A673 (cell line): ENCODE data around the gene GGN. TPM values are rescaled to one million over a fixed set of nuclear protein-coding genes. Genes with fewer than 3 reads are reported as not detected.
"Not testable (repeated sequence)": the region's sequence is repeated elsewhere in the genome, so short reads cannot be mapped to it uniquely, and the experiment has no call there.

Source experiments
- BruUV-seq: library from RNA; stranded (reverse); fragments of 400-500 nt; replicated peaks from 2 replicates; lab custom pipeline; 2021; lab: Mats Ljungman, UMichigan
- CTCF ChIA-PET: fragments of 300-600 bp; sonication (Branson Sonifier 250); formaldehyde crosslinking; loops from one replicate; lab custom pipeline; 2022; ENCODE audit warnings: antibody characterized with exemption; lab: Charles Lee
- POLR2A ChIA-PET: fragments of 300-600 bp; sonication (Branson Sonifier 250); formaldehyde crosslinking; loops from one replicate; lab custom pipeline; 2022; ENCODE audit warnings: antibody characterized with exemption; ENCODE audit not compliant: low non-redundant PET; lab: Charles Lee
- DNase-seq: peaks from one replicate; pipeline ENCODE4 v3.0.0-alpha.2; 2015; ENCODE audit warnings: low spot score
- H3K27ac ChIP-seq: fragments of 200-600 bp; sonication (generic); 2 replicates; pipeline ENCODE4 v1.5.1; 2016; ENCODE audit warnings: mixed run types, low read depth, mild to moderate bottlenecking, mixed read lengths, antibody characterized with exemption, low read length; ENCODE audit not compliant: poor library complexity, severe bottlenecking
- H3K27me3 ChIP-seq: fragments of 200-600 bp; sonication (generic); replicated peaks from 2 replicates; pipeline ENCODE4 v1.6.1; 2017; ENCODE audit warnings: mixed run types, low read depth, mild to moderate bottlenecking, mixed read lengths, antibody characterized with exemption, low read length; ENCODE audit not compliant: insufficient read depth, poor library complexity
- H3K36me3 ChIP-seq: fragments of 200-600 bp; sonication (generic); 2 replicates; pipeline ENCODE4 v1.6.1; 2016; ENCODE audit warnings: mixed run types, mild to moderate bottlenecking, mixed read lengths, antibody characterized with exemption, low read length; ENCODE audit not compliant: insufficient read depth, poor library complexity, severe bottlenecking
- H3K4me1 ChIP-seq: fragments of 200-600 bp; sonication (generic); 2 replicates; pipeline ENCODE4 v1.6.1; 2017; ENCODE audit warnings: mixed run types, mild to moderate bottlenecking, mixed read lengths, antibody characterized with exemption, low read length; ENCODE audit not compliant: insufficient read depth, poor library complexity, severe bottlenecking
- H3K4me3 ChIP-seq: fragments of 200-600 bp; sonication (generic); 2 replicates; pipeline ENCODE4 v1.5.1; 2016; ENCODE audit warnings: low read depth, mixed run types, mild to moderate bottlenecking, mixed read lengths, low read length; ENCODE audit not compliant: poor library complexity, severe bottlenecking
- H3K9me3 ChIP-seq: fragments of 200-600 bp; sonication (generic); 2 replicates; pipeline ENCODE4 v1.6.1; 2016; ENCODE audit warnings: mixed run types, low read depth, mild to moderate bottlenecking, mixed read lengths, antibody characterized with exemption, low read length; ENCODE audit not compliant: poor library complexity, severe bottlenecking
- EZH2 ChIP-seq: fragments of 200-600 bp; sonication (generic); IDR thresholded peaks from 2 replicates; pipeline ENCODE4 v1.6.1; 2017; ENCODE audit warnings: borderline replicate concordance, low read depth, mild to moderate bottlenecking, mixed read lengths, antibody characterized with exemption, low read length; ENCODE audit not compliant: poor library complexity, severe bottlenecking
- intact Hi-C: fragments of 100-400 bp; cut with micrococcal nuclease; formaldehyde crosslinking; loops from one replicate; pipeline ENCODE4 v1.10.0; 2022; ENCODE audit not compliant: unreplicated experiment
- total RNA-seq: library from RNA; stranded (reverse); gene quantifications from 2 replicates; pipeline ENCODE4 v1.2.3, GENCODE V29; 2021
- TF ChIP-seq, protein P1 (sequence below): fragments of 300-800, 200-600 bp; sonication (generic); conservative IDR thresholded peaks from 2 replicates; pipeline ENCODE4 v1.5.1; 2017; ENCODE audit warnings: low read depth, mild to moderate bottlenecking, antibody characterized with exemption, low read length, moderate library complexity, mixed read lengths

GGN gene
- total RNA-seq, 1 experiment from 2014 or later: 1.3 TPM

DNA sequence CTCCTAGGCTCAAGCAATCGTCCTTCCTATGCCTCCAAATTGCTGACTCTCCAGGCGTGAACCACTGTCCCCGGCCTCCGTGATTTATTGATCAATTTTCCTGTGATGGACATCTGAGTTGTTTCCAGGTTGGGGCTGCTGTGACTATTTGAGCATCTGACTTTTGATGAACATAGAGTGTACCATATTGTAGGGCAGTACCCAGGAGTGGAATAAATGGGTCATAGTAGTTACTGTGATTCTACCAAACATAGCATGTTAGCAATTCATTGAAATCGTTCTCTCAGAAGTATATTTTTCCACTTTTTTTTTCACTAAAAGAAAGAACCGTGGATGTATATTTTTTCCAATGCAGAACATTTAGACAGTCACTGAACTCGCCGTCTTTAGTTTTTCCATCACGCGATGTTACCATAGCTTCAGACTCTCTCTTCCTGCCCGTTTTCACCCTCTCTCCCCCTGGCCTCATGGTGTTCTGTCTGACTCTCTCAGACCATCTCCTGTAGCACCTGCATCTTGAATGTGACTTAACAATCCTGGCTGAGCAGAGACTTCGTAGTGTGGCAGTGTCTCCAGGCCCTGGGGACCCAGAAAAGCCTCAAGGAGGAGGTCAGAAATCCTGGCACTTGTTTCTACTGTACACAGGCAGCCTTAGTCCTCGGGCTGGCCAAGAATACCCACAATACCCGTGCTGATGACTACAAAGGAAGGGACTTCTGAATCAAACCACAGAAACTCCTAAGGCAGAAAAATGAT is 41.4 kb upstream of the GGN start:
- Histone ChIP-seq H3K4me1 (no peaks in the 10 kb centered on the region), H3K27me3 (peaks cover 11% of the 10 kb centered on the region), H3K36me3 (no peaks in the 10 kb centered on the region), H3K27ac (no peak overlapping the region), H3K9me3 (no peaks in the 10 kb centered on the region), H3K4me3 (no peak overlapping the region)
- ChIA-PET POLR2A (no interaction called here), CTCF (no interaction called here)
- intact Hi-C loops: no loop called here
- no peak for DNase-seq
- BruUV-seq: no TSS peak
- TF ChIP-seq, protein P1, sequence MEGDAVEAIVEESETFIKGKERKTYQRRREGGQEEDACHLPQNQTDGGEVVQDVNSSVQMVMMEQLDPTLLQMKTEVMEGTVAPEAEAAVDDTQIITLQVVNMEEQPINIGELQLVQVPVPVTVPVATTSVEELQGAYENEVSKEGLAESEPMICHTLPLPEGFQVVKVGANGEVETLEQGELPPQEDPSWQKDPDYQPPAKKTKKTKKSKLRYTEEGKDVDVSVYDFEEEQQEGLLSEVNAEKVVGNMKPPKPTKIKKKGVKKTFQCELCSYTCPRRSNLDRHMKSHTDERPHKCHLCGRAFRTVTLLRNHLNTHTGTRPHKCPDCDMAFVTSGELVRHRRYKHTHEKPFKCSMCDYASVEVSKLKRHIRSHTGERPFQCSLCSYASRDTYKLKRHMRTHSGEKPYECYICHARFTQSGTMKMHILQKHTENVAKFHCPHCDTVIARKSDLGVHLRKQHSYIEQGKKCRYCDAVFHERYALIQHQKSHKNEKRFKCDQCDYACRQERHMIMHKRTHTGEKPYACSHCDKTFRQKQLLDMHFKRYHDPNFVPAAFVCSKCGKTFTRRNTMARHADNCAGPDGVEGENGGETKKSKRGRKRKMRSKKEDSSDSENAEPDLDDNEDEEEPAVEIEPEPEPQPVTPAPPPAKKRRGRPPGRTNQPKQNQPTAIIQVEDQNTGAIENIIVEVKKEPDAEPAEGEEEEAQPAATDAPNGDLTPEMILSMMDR: no peak
- no peak for TF ChIP-seq EZH2

DNA sequence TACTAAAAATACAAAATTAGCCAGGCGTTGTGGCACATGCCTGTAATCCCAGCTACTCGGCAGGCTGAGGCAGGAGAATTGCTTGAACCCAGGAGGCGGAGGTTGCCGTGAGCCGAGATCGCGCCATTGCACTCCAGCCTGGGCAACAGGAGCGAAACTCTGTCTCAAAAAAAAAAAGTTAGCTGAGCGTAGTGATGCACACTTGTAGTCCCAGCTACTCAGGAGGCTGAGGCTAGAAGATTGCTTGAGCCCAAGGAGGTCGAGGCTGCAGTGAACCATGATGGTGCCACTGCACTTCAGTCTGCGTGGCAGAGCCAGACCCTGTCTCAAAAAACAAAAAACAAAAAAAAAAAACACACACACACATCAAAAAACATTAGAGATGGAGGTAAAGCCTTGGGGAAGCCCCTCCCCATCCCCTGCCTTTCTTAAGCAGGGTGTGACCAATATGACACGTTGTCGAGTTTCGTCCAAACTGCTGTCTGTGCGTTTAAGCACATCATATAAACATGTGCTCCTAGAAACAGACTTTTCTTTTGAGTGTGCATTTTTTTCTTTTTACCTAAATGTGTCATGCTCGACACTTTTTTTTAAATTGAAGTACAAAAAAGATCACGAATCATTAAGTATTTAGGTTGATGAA is 39.3 kb upstream of the GGN start:
- H3K36me3 ChIP-seq, H3K9me3 ChIP-seq, DNase-seq, H3K4me1 ChIP-seq, H3K27ac ChIP-seq, H3K4me3 ChIP-seq, BruUV-seq, intact Hi-C loops, CTCF ChIA-PET, POLR2A ChIA-PET: not testable (repeated sequence)
- peaks cover 11% of the 10 kb centered on the region for H3K27me3 ChIP-seq

DNA sequence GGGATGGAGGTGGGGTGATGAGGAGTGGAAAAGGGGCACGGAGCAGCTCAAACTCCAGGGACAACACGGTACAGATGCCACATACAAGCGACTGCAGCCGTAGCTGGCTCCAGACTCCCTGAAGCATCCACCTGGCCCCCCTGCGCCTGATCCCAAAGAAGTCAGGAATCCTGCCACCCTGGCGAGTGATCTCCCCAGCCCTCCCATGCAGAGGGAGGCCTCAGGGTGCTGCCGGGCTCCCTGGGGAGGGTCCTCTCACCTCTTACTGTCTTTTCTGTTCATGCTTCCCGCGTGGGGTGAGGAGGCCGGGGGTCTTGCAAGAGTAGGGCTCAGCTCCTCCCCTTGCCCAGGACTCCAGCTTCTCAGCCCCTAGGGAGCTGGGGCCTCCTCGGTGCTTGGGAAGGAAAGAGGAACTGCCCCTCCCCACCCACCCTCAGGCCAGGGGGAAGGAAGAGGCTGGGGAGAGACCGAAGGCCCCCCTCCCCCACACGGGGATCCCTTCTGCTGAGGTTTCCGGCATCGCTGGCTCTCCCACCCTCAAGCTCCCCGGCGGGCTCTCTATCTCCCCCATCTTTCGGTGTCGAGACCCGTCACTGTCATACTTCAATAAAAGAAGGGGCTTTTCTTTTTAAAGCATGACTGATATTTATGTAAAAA is 38.1 kb upstream of the GGN start, which contains the start of gene RASGRP4:
Gene RASGRP4, minus strand, starts transcription at position 410 of the 657 bp plus-strand sequence. Its CDS starts 128 bp downstream, at position 282.
- Histone ChIP-seq H3K27ac (no peak within 1 kb of the TSS), H3K4me3 (no peak within 1 kb of the TSS), H3K27me3 (peaks cover 6% of the 10 kb centered on the region), H3K4me1 (no peaks in the 10 kb centered on the region), H3K36me3 (no peaks in the 10 kb centered on the region), H3K9me3 (no peaks in the 10 kb centered on the region)
- CTCF ChIA-PET: no interaction called here
- no peak for DNase-seq
- BruUV-seq: no TSS peak
- intact Hi-C loops: no loop called here
- no peak for TF ChIP-seq EZH2
- TF ChIP-seq, protein P1: no peak
- POLR2A ChIA-PET: no interaction called here
